Measurements from ENCODE around the gene CLRN1.

DNA sequence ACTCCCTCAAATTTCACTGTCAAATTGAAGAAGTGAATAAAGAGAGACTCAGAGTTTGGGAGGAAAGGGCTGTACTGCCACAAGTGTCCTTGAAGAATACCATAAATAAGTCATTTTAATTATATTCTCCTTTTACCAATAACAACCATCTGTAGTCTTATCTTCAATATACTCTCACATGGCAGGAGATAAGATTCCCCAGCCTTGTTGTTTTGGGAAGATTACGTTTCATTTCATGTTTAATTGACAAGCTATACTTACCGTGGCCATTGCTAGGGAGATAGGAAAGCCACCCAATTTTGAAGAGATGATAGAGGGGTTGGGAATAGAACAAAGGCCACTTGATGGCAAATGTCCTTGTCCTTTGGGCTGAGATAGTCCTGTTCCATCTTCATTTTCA is 69.5 kb downstream of the CLRN1 start:
- TF ChIP-seq, protein P1, sequence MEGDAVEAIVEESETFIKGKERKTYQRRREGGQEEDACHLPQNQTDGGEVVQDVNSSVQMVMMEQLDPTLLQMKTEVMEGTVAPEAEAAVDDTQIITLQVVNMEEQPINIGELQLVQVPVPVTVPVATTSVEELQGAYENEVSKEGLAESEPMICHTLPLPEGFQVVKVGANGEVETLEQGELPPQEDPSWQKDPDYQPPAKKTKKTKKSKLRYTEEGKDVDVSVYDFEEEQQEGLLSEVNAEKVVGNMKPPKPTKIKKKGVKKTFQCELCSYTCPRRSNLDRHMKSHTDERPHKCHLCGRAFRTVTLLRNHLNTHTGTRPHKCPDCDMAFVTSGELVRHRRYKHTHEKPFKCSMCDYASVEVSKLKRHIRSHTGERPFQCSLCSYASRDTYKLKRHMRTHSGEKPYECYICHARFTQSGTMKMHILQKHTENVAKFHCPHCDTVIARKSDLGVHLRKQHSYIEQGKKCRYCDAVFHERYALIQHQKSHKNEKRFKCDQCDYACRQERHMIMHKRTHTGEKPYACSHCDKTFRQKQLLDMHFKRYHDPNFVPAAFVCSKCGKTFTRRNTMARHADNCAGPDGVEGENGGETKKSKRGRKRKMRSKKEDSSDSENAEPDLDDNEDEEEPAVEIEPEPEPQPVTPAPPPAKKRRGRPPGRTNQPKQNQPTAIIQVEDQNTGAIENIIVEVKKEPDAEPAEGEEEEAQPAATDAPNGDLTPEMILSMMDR (conservative IDR thresholded peaks at IDR 0.05; ENCODE audit: low read length): no peak
- no peak for TF ChIP-seq EZH2phosphoT487 (IDR thresholded peaks at IDR 0.05; ENCODE audit: borderline replicate concordance, low read depth, low read length)
